NCI-H2227 treated with DMSO at 0.1 percent for 48 hours (cell line): ENCODE data around the gene PDZRN4.

Experiments
- DNase-seq: peaks from one replicate; lab custom pipeline; 2025; lab: John Stamatoyannopoulos, UW

PDZRN4 gene

GRCh38 chr12:41459111-41459905 lies 271.2 kb downstream of the PDZRN4 start:
- DNase-seq = no peak

DNA sequence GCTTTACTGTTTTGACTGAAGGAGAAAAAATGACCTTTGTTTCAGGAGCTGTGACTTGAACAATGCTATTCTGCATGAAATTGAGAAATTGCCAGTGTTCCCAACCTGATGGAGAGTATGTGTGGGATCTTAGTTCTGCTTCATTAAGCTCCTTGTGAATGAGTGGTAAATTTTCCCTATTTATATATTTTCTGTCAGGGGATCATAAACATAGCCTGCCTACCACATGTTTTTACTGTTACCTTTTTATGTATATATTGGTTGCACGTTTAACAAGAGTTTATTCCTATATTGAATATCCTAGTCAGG lies 271.7 kb downstream of the PDZRN4 start:
- no peak for DNase-seq

GRCh38 chr12:41460906-41461305 lies 272.8 kb downstream of the PDZRN4 start:
- DNase-seq = no peak

- no peak for DNase-seq
Observed at GRCh38 chr12:41462312-41462711, 274.2 kb downstream of the PDZRN4 start.

GRCh38 chr12:41465526-41465925 lies 277.4 kb downstream of the PDZRN4 start:
- no peak for DNase-seq

- DNase-seq = no peak
Observed at GRCh38 chr12:41466300-41466699, 278.2 kb downstream of the PDZRN4 start.

GRCh38 chr12:41466802-41467201 lies 278.7 kb downstream of the PDZRN4 start:
- DNase-seq = no peak

- no peak for DNase-seq
Observed at GRCh38 chr12:41467591-41468325, 279.6 kb downstream of the PDZRN4 start.

- DNase-seq = no peak
Observed at GRCh38 chr12:41468341-41468740, 280.2 kb downstream of the PDZRN4 start.

GRCh38 chr12:41468756-41469155 lies 280.6 kb downstream of the PDZRN4 start:
- DNase-seq = no peak

DNA sequence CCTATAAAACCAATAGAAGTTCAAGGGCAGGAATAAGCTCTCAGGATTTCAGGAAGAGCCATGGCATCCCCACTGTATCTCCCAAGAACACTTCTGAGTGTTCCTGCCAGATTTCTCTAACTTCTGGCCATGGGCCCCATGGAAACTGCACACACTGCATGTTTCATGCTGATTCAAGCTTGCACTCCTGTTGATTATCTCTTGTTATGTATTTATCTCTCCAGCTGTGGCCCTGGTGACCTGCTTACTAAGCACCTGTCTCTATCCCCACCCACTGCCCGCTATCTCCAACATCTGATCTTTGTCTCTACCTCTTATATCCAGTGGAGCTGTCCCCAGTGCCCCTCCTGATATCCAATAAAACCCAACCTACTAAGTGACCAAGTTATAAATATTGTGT lies 285.3 kb downstream of the PDZRN4 start:
- no peak for DNase-seq

- no peak for DNase-seq
Observed at GRCh38 chr12:41474001-41474400, 285.9 kb downstream of the PDZRN4 start.

GRCh38 chr12:41476499-41477439 lies 288.6 kb downstream of the PDZRN4 start:
- no peak for DNase-seq

GRCh38 chr12:41479426-41479825 lies 291.3 kb downstream of the PDZRN4 start:
- DNase-seq = no peak

GRCh38 chr12:41485203-41485602 lies 297.1 kb downstream of the PDZRN4 start:
- no peak for DNase-seq

- no peak for DNase-seq
Observed at GRCh38 chr12:41486718-41487117, 298.6 kb downstream of the PDZRN4 start.

DNA sequence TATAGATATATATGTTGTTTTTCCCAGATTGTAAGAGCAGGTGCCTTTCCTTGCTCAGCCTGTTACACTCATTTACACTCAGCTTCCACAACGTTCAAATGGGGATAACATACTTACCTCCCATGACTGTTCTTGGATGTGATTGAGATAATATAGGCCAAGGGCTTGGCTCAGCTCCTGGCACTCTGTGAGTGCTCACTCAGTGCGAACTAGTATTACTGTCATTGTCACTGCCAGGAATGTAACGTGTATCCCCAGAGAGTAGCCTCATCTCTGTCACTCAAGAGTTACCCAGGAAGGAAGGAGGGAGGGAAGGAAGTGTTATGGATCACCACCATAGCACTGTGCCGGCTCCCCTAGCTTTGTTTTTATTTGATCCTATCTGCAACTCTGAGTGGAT lies 307.9 kb downstream of the PDZRN4 start:
- no peak for DNase-seq

DNA sequence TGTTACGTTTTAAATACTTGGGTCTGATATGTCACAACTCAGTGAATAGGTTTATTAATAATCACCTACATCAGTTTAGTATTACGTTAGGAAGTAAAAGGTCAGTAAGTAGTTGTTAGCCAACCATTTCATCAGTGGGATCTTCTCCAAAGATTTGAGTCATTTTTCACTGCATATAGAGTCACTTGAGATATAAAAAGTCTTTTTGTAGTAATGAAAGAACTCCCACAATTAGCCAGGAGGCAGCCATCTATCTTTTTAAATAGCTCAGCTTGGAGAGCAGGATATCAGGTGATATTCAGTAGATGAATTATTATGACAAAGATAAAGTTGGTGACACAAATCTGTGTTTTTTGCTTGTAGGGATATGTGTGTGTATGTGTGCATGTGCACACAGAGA lies 309.3 kb downstream of the PDZRN4 start:
- no peak for DNase-seq

GRCh38 chr12:41504976-41505375 lies 316.9 kb downstream of the PDZRN4 start:
- DNase-seq = no peak

DNA sequence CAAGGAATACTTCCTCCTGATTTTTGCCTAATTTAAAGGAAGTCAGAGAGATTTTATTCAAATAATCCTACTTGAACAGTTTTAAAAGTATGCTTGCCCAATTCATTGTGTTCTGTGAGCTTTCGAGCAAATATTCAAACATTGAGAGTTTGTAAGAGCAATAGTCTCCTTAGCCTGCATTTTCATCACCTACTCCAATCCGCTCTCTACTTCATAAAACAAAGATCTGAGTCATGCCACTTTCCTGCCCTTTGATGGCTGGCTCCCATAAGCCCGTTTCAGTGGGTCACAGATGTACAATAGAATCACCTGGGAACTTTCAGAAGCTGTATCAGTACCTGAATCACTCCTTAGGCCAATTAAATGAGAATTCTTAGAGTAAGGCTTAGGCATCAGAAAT lies 319.2 kb downstream of the PDZRN4 start:
- DNase-seq = no peak

DNA sequence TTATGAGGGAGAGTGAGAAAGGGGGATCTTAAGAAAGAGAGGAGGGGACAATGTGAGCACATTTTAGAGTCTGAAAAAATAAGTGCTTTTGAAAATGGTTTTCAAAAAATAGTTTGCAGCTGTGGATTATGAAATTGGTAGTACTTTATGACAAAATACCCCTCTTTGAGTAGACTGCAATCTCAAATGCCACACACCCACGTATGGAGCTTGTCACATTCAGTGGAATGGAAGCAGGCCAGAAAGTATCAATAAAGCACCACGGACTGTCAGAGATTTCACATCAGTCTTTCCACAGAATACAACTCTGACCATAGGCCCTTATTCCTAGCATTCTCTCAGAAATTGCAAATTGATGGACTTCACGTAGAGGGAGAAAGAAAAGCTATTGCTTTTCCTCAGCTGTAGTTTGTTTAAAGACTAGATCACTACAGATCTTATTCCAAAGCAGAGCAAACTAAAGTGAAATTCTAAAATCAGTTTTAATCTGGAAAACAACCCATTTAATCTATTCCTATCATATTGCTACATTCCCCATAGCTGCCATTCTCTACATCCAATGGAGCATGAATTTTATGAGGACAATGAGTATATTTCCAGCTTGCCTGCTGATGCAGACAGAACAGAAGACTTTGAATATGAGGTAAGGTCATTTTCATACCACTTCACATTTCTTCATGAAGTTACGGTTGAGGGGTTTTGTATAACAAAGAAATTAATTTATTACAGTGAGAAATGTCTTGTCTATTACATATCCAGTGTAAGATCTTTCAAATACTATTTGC lies 321.3 kb downstream of the PDZRN4 start:
- DNase-seq = no peak

DNA sequence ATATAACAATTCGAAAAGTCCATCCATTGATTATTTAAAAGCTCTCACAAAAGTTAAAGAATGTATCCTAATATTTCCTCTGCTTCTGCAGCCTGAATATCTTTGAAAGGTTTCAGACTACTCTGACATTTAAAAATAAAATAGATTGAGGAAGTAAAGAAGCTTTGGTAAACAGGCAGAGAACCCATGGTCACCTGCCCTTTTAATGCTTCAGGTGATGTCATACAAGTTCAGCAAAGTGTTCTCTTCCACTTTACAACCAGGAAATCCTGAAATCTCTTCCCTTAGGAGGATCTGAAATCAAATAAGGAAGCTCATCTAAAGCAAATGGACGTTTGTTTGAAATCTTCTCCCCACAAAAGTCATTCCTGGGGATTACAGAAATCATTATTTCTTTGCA lies 322.4 kb downstream of the PDZRN4 start:
- DNase-seq = no peak
